ENCODE measurements around the gene LPCAT4.

LPCAT4 gene

DNA sequence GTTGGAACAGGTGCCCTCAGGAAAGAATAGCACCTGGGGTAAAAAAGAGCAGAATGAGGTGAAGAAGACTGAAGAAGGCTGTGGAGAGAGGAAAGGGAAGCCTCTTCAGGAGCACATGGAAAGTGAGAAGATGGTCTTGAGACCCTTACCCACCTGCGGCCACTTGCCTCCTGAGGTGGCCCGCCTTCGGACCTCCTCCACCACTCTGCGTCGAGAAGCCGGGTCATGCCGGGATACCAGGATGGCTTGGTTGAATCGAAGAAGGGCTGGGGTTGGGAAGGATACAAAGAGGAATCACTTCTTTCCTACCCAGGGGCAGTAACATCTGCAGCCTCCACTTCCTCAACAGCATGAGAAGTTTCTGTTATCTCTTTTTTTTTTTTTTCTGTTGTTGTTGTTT, 3.0 kb downstream of the LPCAT4 start:
- no peak for TF ChIP-seq ZFX (IDR thresholded peaks at IDR 0.05; ENCODE audit: borderline replicate concordance)
- TF ChIP-seq, protein P1, sequence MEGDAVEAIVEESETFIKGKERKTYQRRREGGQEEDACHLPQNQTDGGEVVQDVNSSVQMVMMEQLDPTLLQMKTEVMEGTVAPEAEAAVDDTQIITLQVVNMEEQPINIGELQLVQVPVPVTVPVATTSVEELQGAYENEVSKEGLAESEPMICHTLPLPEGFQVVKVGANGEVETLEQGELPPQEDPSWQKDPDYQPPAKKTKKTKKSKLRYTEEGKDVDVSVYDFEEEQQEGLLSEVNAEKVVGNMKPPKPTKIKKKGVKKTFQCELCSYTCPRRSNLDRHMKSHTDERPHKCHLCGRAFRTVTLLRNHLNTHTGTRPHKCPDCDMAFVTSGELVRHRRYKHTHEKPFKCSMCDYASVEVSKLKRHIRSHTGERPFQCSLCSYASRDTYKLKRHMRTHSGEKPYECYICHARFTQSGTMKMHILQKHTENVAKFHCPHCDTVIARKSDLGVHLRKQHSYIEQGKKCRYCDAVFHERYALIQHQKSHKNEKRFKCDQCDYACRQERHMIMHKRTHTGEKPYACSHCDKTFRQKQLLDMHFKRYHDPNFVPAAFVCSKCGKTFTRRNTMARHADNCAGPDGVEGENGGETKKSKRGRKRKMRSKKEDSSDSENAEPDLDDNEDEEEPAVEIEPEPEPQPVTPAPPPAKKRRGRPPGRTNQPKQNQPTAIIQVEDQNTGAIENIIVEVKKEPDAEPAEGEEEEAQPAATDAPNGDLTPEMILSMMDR (IDR thresholded peaks at IDR 0.05) = no peak
- H3K27ac ChIP-seq = no peak overlapping the region

DNA sequence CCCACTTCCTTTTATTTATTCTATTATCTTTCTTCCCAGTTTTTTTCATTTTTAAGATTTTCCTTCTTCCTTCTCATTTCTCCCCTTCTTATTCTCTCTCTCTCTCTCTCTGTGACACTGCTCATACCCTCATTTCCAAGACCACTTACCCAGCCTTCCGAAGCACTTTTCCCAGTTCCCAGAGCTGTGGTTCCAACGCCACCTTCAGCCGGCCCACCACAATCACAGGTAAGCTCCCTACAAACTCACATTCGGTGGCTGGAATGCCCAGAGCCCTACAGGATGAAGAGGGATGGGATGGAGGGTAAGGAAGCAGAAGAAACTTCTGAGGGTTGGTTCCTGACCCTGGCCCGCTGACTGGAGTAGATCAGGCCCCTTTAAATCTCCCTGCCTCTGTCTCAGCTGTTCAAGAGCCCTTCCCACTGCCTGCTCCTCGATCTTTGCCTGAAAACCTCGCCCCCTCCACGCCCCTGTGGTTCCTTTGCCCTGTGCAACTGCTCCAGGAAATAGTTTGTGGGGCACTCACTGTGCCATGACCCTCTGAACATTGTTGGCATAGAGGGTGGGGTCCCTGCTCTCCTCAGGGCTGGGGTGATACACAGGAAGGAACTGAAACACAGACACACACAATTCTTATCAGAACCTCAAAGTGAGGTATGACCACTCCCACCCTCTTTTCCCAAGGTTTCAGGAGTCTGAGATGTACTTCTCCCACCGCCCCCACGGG, 4.8 kb downstream of the LPCAT4 start:
- H3K27ac ChIP-seq = no peak overlapping the region
- TF ChIP-seq, protein P1 (IDR thresholded peaks at IDR 0.05) = no peak
- TF ChIP-seq ZFX (IDR thresholded peaks at IDR 0.05; ENCODE audit: borderline replicate concordance) = no peak

DNA sequence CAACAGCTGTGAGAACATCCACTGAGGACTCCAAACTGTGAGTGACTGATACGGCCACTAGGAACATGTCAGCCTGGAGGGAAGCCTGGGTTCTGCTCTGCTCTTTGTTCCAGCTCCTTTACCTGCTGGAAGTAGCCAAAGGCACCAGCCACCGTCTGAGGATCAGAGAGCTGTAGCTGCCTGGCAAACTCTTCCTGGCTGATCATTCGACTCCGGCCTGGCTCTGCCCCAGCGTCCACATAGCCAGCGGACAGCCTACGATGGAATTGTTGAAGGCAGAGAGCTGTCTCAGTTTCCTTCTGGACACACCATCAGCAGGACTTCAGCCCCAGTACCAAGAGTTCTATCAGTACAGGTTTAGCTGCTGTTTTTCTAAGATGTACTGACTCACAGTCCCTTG, 5.7 kb downstream of the LPCAT4 start:
- TF ChIP-seq ZFX (IDR thresholded peaks at IDR 0.05; ENCODE audit: borderline replicate concordance) = no peak
- TF ChIP-seq, protein P1 (IDR thresholded peaks at IDR 0.05) = no peak
- H3K27ac ChIP-seq = no peak overlapping the region

DNA sequence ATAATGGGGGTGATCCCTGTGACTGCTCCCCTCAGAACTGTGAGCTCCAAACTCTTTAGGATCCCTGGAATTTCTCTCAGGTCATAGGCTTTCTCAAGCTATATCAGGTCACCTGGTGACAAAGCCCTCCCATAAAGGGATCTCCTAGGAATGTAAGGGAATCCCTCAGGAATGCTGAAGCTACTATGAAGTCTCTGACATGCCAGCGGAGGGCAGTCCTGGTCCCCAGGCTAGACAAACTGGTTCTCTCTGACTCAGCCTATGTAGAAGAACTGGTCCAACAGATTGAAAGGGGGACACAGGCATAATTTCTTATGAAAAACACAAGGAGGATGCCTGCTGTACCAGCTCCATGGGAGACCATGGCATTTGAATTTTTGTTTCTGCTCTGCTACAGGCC, 6.7 kb downstream of the LPCAT4 start:
- H3K27ac ChIP-seq = no peak overlapping the region
- TF ChIP-seq, protein P1 (IDR thresholded peaks at IDR 0.05) = no peak
- TF ChIP-seq ZFX (IDR thresholded peaks at IDR 0.05; ENCODE audit: borderline replicate concordance) = no peak

DNA sequence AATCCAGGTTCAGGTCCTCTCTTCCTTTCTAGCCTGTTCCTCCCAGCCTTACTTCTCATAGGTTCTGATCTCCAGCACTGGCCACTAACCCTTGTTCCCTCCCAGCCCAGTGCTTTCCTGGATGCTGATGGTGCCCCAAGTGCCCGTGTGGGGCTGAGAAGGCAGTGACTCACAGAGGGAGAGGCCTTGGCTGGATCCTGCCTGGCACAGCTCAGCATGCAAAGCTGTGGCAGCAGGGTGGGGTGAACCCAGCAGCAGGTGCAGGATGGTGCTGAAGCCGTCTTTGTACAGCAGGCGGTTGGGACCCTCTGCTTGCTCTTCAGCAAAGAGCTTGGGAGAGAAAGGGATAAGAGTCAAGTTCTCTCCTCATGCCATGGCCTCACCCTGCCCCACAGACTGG, 7.6 kb downstream of the LPCAT4 start:
- TF ChIP-seq, protein P1 (IDR thresholded peaks at IDR 0.05) = no peak
- TF ChIP-seq ZFX (IDR thresholded peaks at IDR 0.05; ENCODE audit: borderline replicate concordance) = no peak
- no peak overlapping the region for H3K27ac ChIP-seq

DNA sequence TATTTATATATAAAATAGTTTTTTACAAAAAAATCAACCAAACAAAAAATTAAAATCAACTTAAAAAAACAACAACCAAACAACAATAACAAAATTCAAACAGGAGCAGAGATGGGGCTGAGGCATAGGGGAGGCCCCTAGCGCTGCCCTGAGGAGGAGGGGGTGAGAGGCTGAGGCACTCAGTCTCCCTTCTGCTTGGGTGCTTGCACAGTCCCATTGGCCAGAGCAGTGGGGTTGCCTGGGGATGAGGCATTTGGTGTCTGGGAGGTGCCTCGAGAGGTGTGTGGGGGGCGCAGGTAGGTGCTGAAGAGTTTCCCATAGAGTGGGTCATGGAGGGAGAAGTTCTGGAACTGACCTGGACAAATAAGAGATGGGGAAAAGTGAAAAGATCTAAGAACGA, 8.0 kb downstream of the LPCAT4 start:
- no peak for TF ChIP-seq ZFX (IDR thresholded peaks at IDR 0.05; ENCODE audit: borderline replicate concordance)
- TF ChIP-seq, protein P1 (IDR thresholded peaks at IDR 0.05) = no peak

DNA sequence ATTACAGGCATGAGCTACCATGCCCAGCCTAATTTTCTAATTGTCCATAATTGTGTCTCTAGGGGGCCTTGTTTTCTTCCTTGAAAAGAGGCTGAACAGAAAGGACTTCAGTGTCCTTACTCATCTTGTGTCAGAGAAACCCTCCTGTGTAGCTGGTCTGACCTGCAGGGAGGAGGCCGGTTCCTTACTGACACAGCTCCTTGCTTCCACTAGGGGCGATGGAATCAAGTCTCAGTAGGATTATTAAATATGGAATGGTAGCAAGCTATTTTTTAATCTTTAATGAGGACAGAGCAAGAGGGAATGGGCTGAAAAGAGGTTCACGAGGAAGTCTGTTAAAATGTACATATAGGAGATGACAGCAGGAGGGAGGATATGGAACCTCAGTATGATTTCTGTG, 8.6 kb downstream of the LPCAT4 start:
- TF ChIP-seq, protein P1 (IDR thresholded peaks at IDR 0.05) = peak; percentile 36
- TF ChIP-seq ZFX (IDR thresholded peaks at IDR 0.05; ENCODE audit: borderline replicate concordance) = no peak
- no peak overlapping the region for H3K27ac ChIP-seq

More for the DNA sequence above, 8.0 kb downstream of the LPCAT4 start:
- no peak overlapping the region for H3K27ac ChIP-seq
